Inflammatory macrophage (primary cell): ENCODE measurements around the gene ST6GALNAC3.

ENCODE experiments used
- DNase-seq, 2 donors: peaks; one replicate each; pipeline ENCODE4 v3.0.0-alpha.2; 2020 to 2022

Gene ST6GALNAC3

GRCh38 chr1:76354236-76354635 lies 279.7 kb downstream of the ST6GALNAC3 start:
- no peak for DNase-seq

- no peak for DNase-seq
Measured at GRCh38 chr1:76366726-76367125, 292.2 kb downstream of the ST6GALNAC3 start.

- no peak for DNase-seq
Measured at GRCh38 chr1:76371941-76372340, 297.4 kb downstream of the ST6GALNAC3 start.

- DNase-seq, result no peak
Measured at GRCh38 chr1:76374086-76374485, 299.5 kb downstream of the ST6GALNAC3 start.

DNA sequence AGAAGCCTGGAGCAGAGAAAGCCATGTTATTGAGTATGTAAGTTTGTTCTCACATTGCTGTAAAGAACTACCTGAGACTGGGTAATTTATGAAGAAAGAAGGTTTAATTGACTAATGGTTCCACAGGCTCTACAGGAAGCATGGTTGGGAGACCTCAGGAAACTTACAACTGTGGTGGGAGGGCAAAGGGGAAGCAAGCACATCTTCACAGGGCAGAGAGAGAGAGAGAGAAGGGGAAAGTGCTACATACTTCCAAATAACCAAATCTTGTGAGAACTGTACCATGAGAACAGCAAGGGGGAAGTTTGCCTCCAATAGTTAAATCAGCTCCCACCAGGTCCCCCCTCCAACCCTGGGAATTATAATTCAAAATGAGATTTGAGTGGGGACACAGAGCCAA lies 302.7 kb downstream of the ST6GALNAC3 start:
- DNase-seq, result no peak

DNA sequence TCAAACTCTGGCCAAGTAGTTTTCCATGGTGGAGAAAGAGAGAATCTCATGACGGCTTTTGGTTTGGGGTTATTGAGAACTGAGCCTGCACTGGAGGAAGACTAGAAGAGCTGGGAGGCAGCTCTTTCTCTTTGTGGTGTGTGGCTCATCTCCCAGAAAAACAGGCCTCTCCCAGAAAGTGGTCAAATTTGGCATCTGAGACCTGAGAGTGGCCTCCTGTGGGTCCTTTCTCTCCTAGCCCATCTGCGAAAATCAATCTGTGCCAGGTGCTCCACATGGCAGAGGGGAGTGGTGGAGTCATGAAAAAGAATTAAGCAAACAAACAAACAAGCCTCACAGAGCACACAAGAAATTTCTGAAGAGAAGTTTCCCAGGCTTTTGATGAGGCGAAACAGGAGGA lies 305.0 kb downstream of the ST6GALNAC3 start:
- DNase-seq, result no peak

DNA sequence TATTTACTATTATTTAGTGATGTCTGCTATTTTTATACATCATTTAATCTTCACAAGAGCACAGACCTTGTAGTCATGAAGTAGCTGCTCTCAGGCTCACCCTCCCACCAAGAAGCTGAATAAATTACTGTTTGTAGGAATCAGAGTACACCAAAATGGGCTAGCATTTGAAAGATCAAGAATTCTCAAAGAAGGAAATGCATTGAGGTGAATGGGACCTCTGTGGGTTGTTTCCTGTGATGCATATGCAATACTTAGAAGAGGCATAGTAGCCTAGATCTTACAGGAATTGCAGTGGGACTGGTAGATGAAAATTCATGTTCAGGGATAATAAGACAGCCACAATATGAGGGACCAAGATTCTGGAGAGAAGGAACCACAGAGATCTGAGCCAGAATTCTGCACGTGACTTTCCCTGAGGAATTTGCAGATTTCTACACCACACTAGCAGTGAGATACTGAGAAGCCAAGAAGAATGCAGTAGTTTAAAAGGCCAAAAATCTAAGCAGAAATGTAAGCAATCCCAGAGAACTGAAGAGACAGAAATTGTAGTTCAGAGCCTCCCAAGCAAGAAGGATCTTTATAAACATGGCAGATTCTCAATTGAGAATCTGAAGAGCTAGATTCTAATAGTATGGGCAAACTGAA lies 307.0 kb downstream of the ST6GALNAC3 start:
- no peak for DNase-seq

DNA sequence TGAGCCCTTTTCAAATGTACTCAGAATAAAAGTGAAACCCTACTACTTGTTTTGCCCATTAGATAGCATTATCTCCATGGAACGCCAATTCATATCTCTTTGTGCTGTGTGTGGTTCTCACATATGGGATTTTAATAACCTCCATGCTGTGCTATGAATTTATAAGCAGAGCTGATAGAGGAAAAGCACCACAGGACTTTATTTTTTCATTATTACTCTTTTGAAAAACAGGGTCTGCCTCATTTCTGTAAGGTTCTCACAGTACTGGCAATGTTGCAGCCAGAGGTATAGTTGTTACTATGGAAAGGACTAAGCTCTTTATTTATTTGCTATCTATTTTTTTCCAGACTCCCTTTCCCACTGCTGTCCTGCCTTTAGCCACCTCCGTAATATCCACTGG lies 313.7 kb downstream of the ST6GALNAC3 start:
- no peak for DNase-seq

- DNase-seq, result no peak
Measured at GRCh38 chr1:76390456-76390855, 315.9 kb downstream of the ST6GALNAC3 start.

DNA sequence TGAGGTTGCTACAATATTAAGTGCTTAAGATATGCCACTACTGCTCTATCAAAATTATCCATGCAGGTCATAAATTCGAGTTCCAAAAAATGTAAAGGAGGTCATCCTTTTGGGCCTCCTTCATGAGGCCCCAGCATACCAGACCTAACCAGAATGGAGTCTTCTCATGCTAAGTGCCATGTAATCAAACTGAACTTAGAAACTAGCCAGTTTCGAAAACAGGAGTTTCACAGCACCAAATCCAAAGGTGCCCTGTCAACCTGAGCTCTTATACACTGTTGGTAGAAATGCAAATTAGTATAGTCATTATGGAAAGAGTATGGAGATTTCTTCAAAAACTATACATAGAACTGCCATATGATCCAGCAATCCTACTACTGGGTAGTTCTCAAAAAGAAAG lies 320.5 kb downstream of the ST6GALNAC3 start:
- no peak for DNase-seq

DNA sequence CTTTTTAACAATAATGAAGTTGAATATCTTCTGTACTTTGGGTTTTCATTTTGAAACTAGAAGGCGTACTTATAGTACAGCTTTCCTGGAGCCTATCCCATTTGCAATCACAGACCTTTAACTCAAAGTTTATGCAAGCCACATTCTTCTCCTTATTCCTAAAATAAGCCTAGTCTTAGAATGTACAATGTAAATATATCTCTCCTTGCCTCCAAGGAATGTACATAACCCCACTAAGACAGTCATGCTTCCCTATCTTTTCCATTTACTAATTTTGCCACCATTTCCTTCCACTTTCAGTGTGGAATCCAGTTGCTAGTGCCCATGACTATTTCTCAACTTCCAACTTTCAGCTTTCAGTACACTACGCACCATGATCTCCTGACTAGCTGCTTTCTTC lies 327.6 kb downstream of the ST6GALNAC3 start:
- DNase-seq, result no peak

DNA sequence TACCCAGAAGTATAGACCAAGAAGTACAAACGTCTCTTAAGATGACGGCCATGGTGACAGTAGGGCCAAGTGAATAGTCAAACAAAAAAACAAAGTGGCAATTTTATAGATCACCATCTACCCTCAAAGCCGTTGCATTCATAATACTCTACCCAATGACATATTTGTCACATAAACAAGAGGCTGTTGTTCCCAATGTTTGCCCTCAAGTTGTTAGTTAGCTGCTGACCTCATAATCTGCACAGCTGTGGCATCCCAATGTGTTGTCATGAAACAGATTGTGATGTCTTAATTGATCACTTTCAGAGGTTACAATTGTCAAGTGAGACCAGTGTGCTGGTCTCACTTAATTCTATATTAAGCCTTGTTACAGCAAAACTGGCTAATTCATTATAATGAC lies 333.8 kb downstream of the ST6GALNAC3 start:
- no peak for DNase-seq

- DNase-seq, result no peak
Measured at GRCh38 chr1:76410499-76410898, 336.0 kb downstream of the ST6GALNAC3 start.

- no peak for DNase-seq
Measured at GRCh38 chr1:76418531-76418930, 344.0 kb downstream of the ST6GALNAC3 start.

DNA sequence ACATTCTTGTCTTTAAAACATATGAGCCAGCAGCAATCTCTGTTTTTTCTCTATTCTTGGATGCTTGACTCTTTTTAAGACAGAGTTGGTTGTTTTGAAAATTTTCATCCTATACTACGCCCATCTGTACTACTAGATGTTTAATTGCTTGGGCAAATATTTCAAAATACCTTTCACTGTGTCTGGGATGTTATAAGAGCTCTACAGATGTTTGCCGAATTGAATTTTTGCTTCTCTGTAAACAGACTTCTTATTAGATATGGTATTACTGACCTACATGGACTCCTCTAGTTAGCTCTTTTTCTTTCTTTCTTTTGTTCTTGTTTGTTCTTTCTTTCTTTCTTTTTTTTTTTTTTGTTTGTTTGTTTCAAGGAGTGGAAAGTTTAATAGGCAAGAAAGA lies 345.1 kb downstream of the ST6GALNAC3 start:
- no peak for DNase-seq

DNA sequence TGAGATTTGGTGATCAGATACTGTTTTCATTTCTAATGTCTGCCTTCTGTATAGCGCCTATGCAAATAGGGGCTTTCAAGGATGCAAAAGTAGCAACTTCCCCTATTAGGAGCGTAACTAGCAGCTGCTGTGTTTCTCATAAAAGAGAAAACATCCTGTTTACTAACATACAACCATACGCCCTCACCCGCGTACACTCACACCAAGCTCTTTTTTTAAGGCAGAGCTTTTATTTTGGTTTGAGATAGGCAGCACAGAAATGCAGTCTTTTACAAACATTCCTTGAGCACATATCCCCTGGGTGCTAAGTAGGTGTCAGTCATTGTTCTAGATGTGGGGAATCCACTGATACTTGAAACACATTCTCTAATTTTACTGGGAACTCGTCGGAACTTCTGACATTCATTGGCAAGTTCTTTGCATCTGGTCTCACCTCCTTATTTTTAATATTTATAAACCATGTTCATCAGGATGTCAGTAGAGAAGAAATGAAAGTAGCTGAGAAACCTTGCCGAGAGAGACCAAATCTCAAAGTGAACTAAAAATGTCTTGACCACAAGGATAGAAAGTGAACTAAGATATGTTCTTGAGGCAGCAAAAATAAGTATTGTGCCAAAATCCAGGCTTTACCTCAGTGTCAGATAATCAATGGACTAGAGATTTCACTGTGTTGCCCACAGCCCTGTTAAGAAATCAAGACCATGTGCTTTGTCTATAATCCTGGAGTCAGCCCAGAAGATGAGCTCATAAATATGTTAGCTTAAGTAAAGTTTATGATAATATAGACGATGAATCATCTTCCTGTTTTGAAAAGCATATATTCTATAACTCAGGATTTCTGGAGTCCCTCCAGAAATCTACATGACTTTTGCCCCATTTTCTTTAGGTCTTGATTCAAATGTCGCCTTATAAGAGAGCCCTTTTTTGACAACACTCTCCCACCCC lies 350.9 kb downstream of the ST6GALNAC3 start:
- no peak for DNase-seq

DNA sequence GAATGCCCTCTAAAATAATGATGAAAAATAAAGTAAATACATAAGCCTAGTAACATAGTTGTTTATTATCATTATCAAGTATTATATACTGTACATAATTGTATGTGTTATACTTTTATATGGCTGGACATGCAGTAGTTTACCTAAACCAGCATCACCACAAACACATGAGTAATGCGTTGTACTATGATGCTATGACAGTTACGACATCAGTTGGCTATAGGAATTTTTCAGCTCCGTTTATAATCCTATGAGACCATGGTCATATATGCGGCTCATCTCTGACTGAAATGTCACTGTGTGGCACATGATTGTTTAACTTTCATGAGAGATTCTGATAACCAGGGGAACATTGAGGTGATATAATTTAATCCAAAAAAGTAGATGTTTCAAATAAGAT lies 352.1 kb downstream of the ST6GALNAC3 start:
- no peak for DNase-seq

GRCh38 chr1:76428028-76428427 lies 353.5 kb downstream of the ST6GALNAC3 start:
- no peak for DNase-seq

- no peak for DNase-seq
Measured at GRCh38 chr1:76430531-76430930, 356.0 kb downstream of the ST6GALNAC3 start.

- DNase-seq, result no peak
Measured at GRCh38 chr1:76433526-76433925, 359.0 kb downstream of the ST6GALNAC3 start.

- DNase-seq, result no peak
Measured at GRCh38 chr1:76443217-76443616, 368.7 kb downstream of the ST6GALNAC3 start.

- no peak for DNase-seq
Measured at GRCh38 chr1:76444773-76445172, 370.2 kb downstream of the ST6GALNAC3 start.

DNA sequence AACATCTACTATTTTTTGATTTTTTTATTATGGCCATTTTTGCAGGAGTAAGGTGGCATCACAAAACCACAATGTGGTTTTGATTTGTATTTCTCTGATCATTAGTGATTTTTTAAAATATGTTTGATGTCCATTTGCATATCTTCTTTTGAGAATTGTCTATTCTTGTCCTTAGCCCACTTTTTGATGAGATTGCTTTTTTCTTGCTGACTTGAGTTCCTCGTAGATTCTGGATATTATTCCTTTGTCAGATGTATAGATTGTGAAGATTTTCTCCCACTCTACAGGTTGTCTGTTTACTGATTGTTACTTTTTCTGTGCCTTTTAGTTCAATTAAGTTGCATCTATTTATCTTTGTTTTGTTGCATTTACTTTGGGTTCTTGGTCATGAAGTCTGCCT lies 375.7 kb downstream of the ST6GALNAC3 start:
- no peak for DNase-seq

DNA sequence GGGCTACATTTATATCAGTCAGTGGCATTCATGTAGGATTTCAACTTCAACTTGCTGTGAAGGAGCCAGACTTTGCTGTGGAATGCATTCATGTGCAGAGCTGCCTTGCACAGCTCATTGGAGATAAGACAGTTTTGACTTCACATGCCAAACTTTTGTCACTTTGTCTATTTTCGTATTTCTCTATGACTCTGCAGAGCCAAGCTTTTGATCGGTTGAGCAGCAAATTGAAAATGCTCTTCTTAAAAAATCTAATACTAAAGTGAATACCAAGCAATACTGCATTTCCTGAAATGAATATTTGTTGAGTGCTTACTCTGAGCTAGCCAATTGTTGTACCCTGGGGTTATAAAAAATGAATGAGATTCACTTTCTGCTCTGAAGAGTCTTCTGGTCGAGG lies 388.7 kb downstream of the ST6GALNAC3 start:
- no peak for DNase-seq
